ENCODE data around the gene PGS1.

Gene PGS1

GRCh38 chr17:78366109-78366848, 12.2 kb upstream of the PGS1 start:
- no peak for TF ChIP-seq CTCF (IDR thresholded peaks at IDR 0.05; ENCODE audit: borderline replicate concordance, insufficient read depth, low read depth, low read length)
- no peak overlapping the region for H3K4me3 ChIP-seq (ENCODE audit: low read depth, low read length)

GRCh38 chr17:78367193-78367592, 11.3 kb upstream of the PGS1 start:
- TF ChIP-seq CTCF (IDR thresholded peaks at IDR 0.05; ENCODE audit: borderline replicate concordance, insufficient read depth, low read depth, low read length) = no peak
- H3K4me3 ChIP-seq (ENCODE audit: low read depth, low read length) = no peak overlapping the region

GRCh38 chr17:78368348-78368747, 10.1 kb upstream of the PGS1 start:
- no peak for TF ChIP-seq CTCF (IDR thresholded peaks at IDR 0.05; ENCODE audit: borderline replicate concordance, insufficient read depth, low read depth, low read length)
- H3K4me3 ChIP-seq (ENCODE audit: low read depth, low read length) = no peak overlapping the region

- TF ChIP-seq CTCF (IDR thresholded peaks at IDR 0.05; ENCODE audit: borderline replicate concordance, insufficient read depth, low read depth, low read length) = no peak
- H3K4me3 ChIP-seq (ENCODE audit: low read depth, low read length) = no peak overlapping the region
Observed at GRCh38 chr17:78368854-78369495, 9.5 kb upstream of the PGS1 start.

- H3K4me3 ChIP-seq (ENCODE audit: low read depth, low read length) = no peak overlapping the region
- TF ChIP-seq CTCF (IDR thresholded peaks at IDR 0.05; ENCODE audit: borderline replicate concordance, insufficient read depth, low read depth, low read length) = no peak
Observed at GRCh38 chr17:78369791-78370381, 8.6 kb upstream of the PGS1 start.

GRCh38 chr17:78371056-78371455, 7.4 kb upstream of the PGS1 start:
- H3K4me3 ChIP-seq (ENCODE audit: low read depth, low read length) = no peak overlapping the region
- TF ChIP-seq CTCF (IDR thresholded peaks at IDR 0.05; ENCODE audit: borderline replicate concordance, insufficient read depth, low read depth, low read length) = no peak

All from GM12875 (cell line).